ENCODE data around the gene STAC2. TPM values are rescaled to one million over a fixed set of nuclear protein-coding genes. Genes with fewer than 3 reads are reported as not detected.
A peak's percentile ranks its signal among the peaks of the same experiment; 100 is the strongest.

Gene STAC2
- total and polyA plus RNA-seq, 2 experiments from 2014 or later: not detected

GRCh38 chr17:39198186-39198566 lies 27.6 kb downstream of the STAC2 start:
- Histone ChIP-seq H2AFZ (peak overlapping the region; percentile 43), H3F3A (ENCODE audit: insufficient read depth) (peaks cover 43% of the 10 kb centered on the region), H3K36me3 (ENCODE audit: low read depth) (peaks cover 15% of the 10 kb centered on the region), H3K27ac (peak overlapping the region; percentile 14; the same call in 1 of the 2 replicates), H3K27me3 (replicated peaks; ENCODE audit: insufficient read depth) (no peaks in the 10 kb centered on the region), H3K9me2 (ENCODE audit: insufficient read depth) (no peaks in the 10 kb centered on the region), H3K4me2 (ENCODE audit: unreplicated experiment) (peak overlapping the region; percentile 83), H3K79me2 (ENCODE audit: insufficient read depth) (peaks cover 58% of the 10 kb centered on the region), H3K9ac (no peak overlapping the region), H3K9me3 (ENCODE audit: low read depth) (no peaks in the 10 kb centered on the region), H4K20me1 (ENCODE audit: insufficient read depth) (0 out of 2 replicates have a peak, but pooled peaks cover 4% of the 10 kb centered on the region), H3K4me3 (peak overlapping the region; percentile 76; the same call in 1 of the 2 replicates), H3K4me1 (ENCODE audit: insufficient read depth) (peaks cover 35% of the 10 kb centered on the region)
- TF ChIP-seq EZH2phosphoT487 (IDR thresholded peaks at IDR 0.05; ENCODE audit: insufficient read depth, low read depth) (no peak), EZH2 (IDR thresholded peaks at IDR 0.05; ENCODE audit: insufficient read depth, poor library complexity, severe bottlenecking) (no peak)
- no peak for DNase-seq
- 82 to 90% methylated on average over 4 of the region's 4 CpGs for WGBS, 2 experiments (ENCODE audit: low coverage in 1 of 2, low lambda C conversion rate in 2 of 2, missing lambda C conversion rate in 2 of 2)
- in situ Hi-C loops (cut with MboI): no loop called here

- Histone ChIP-seq H3K27me3 (replicated peaks; ENCODE audit: insufficient read depth) (no peaks in the 10 kb centered on the region), H3K27ac (peak within 1 kb of the TSS; percentile 21; the same call in 1 of the 2 replicates), H3K4me3 (peak within 1 kb of the TSS; percentile 76), H3K9me2 (ENCODE audit: insufficient read depth) (no peaks in the 10 kb centered on the region), H4K20me1 (ENCODE audit: insufficient read depth) (0 out of 2 replicates have a peak, but pooled peaks cover 4% of the 10 kb centered on the region), H3K9ac (peak within 1 kb of the TSS; percentile 81), H3K36me3 (ENCODE audit: low read depth) (peaks cover 11% of the 10 kb centered on the region), H2AFZ (peak within 1 kb of the TSS; percentile 43), H3K9me3 (ENCODE audit: low read depth) (no peaks in the 10 kb centered on the region), H3F3A (ENCODE audit: insufficient read depth) (peaks cover 38% of the 10 kb centered on the region), H3K79me2 (ENCODE audit: insufficient read depth) (peaks cover 59% of the 10 kb centered on the region), H3K4me2 (ENCODE audit: unreplicated experiment) (peak within 1 kb of the TSS; percentile 83), H3K4me1 (ENCODE audit: insufficient read depth) (peaks cover 35% of the 10 kb centered on the region)
- in situ Hi-C loops (cut with MboI): no loop called here
- DNase-seq: peak; percentile 88
- no peak for TF ChIP-seq EZH2phosphoT487 (IDR thresholded peaks at IDR 0.05; ENCODE audit: insufficient read depth, low read depth)
- TF ChIP-seq EZH2 (IDR thresholded peaks at IDR 0.05; ENCODE audit: insufficient read depth, poor library complexity, severe bottlenecking): no peak
- 2 to 3% methylated on average over 28 to 46 of the region's 55 CpGs for WGBS, 2 experiments (ENCODE audit: low coverage in 1 of 2, low lambda C conversion rate in 2 of 2, missing lambda C conversion rate in 2 of 2)
These were observed 28.2 kb downstream of the STAC2 start, which contains the start of gene CACNB1 for GRCh38 chr17:39197380-39198185. TSS of gene CACNB1 (minus strand) at chr17:39197669. CDS start at chr17:39197495, 174 bp downstream.

- Histone ChIP-seq H3F3A (ENCODE audit: insufficient read depth) (peaks cover 31% of the 10 kb centered on the region), H3K4me2 (ENCODE audit: unreplicated experiment) (peak overlapping the region; percentile 83), H3K27me3 (replicated peaks; ENCODE audit: insufficient read depth) (no peaks in the 10 kb centered on the region), H3K4me3 (peak overlapping the region; percentile 76), H3K9ac (peak overlapping the region; percentile 81), H3K79me2 (ENCODE audit: insufficient read depth) (peaks cover 52% of the 10 kb centered on the region), H2AFZ (peak overlapping the region; percentile 43), H3K27ac (no peak overlapping the region), H3K4me1 (ENCODE audit: insufficient read depth) (peaks cover 31% of the 10 kb centered on the region), H3K36me3 (ENCODE audit: low read depth) (peaks cover 4% of the 10 kb centered on the region), H3K9me2 (ENCODE audit: insufficient read depth) (no peaks in the 10 kb centered on the region), H4K20me1 (ENCODE audit: insufficient read depth) (0 out of 2 replicates have a peak, but pooled peaks cover 4% of the 10 kb centered on the region), H3K9me3 (ENCODE audit: low read depth) (no peaks in the 10 kb centered on the region)
- in situ Hi-C loops (cut with MboI): no loop called here
- peak; percentile 63 for DNase-seq
- TF ChIP-seq EZH2 (IDR thresholded peaks at IDR 0.05; ENCODE audit: insufficient read depth, poor library complexity, severe bottlenecking) (no peak), EZH2phosphoT487 (IDR thresholded peaks at IDR 0.05; ENCODE audit: insufficient read depth, low read depth) (no peak)
- 0 to 1% methylated on average over 11 to 30 of the region's 30 CpGs for WGBS, 2 experiments (ENCODE audit: low coverage in 1 of 2, low lambda C conversion rate in 2 of 2, missing lambda C conversion rate in 2 of 2)
These were observed 28.9 kb downstream of the STAC2 start for GRCh38 chr17:39196808-39197291.

- Histone ChIP-seq H3K36me3 (ENCODE audit: low read depth) (peaks cover 3% of the 10 kb centered on the region; the same call in 1 of the 2 replicates), H3K9me3 (ENCODE audit: low read depth) (no peaks in the 10 kb centered on the region), H3K27me3 (replicated peaks; ENCODE audit: insufficient read depth) (no peaks in the 10 kb centered on the region), H4K20me1 (ENCODE audit: insufficient read depth) (0 out of 2 replicates have a peak, but pooled peaks cover 4% of the 10 kb centered on the region), H3F3A (ENCODE audit: insufficient read depth) (peaks cover 25% of the 10 kb centered on the region), H3K9ac (peak overlapping the region; percentile 81), H3K9me2 (ENCODE audit: insufficient read depth) (no peaks in the 10 kb centered on the region), H3K4me2 (ENCODE audit: unreplicated experiment) (peak overlapping the region; percentile 83), H3K4me1 (ENCODE audit: insufficient read depth) (peaks cover 26% of the 10 kb centered on the region), H2AFZ (no peak overlapping the region), H3K4me3 (peak overlapping the region; percentile 76), H3K79me2 (ENCODE audit: insufficient read depth) (peaks cover 46% of the 10 kb centered on the region), H3K27ac (peak overlapping the region; percentile 21; the same call in 1 of the 2 replicates)
- WGBS, 2 experiments (ENCODE audit: low coverage in 1 of 2, low lambda C conversion rate in 2 of 2, missing lambda C conversion rate in 2 of 2): 13 to 24% methylated on average over 6 to 8 of the region's 8 CpGs
- in situ Hi-C loops (cut with MboI): no loop called here
- TF ChIP-seq EZH2phosphoT487 (IDR thresholded peaks at IDR 0.05; ENCODE audit: insufficient read depth, low read depth): no peak
- peak; percentile 47 for DNase-seq
These were observed 29.4 kb downstream of the STAC2 start for GRCh38 chr17:39196241-39196807.

Data from GM23248 (cell line).